Smooth muscle cell (in vitro differentiated cells): Measurements from ENCODE around the gene ZNF687. TPM values are rescaled to one million over a fixed set of nuclear protein-coding genes. Genes with fewer than 3 reads are reported as not detected.

Experiments
- DNase-seq: peaks from one replicate; lab custom pipeline; 2025; ENCODE audit not compliant: unreplicated experiment; lab: John Stamatoyannopoulos, UW
- H2AFZ ChIP-seq: fragments of 200-600 bp; sonication (generic); 2 replicates; pipeline ENCODE4 v1.6.0; 2016; ENCODE audit warnings: antibody characterized with exemption, low read depth, mild to moderate bottlenecking
- H3F3A ChIP-seq: fragments of 200-600 bp; sonication (generic); 2 replicates; pipeline ENCODE4 v1.6.0; 2017; ENCODE audit warnings: antibody characterized with exemption, low read depth
- H3K27ac ChIP-seq: fragments of 200-600 bp; sonication (generic); 2 replicates; pipeline ENCODE4 v1.5.1; 2016; ENCODE audit warnings: low read depth, mild to moderate bottlenecking
- H3K27me3 ChIP-seq: fragments of 200-600 bp; sonication (generic); 2 replicates; pipeline ENCODE4 v1.6.1; 2016; ENCODE audit warnings: low read depth, mild to moderate bottlenecking
- H3K36me3 ChIP-seq: fragments of 200-600 bp; sonication (generic); 2 replicates; pipeline ENCODE4 v1.5.1; 2016; ENCODE audit warnings: low read depth
- H3K4me1 ChIP-seq: fragments of 200-600 bp; sonication (generic); 2 replicates; pipeline ENCODE4 v1.5.1; 2016; ENCODE audit warnings: low read depth
- H3K4me2 ChIP-seq: fragments of 200-600 bp; sonication (generic); 2 replicates; pipeline ENCODE4 v1.6.0; 2016; ENCODE audit warnings: mild to moderate bottlenecking
- H3K4me3 ChIP-seq: fragments of 200-600 bp; sonication (generic); 2 replicates; pipeline ENCODE4 v1.5.1; 2016; ENCODE audit warnings: mild to moderate bottlenecking
- H3K79me2 ChIP-seq: fragments of 200-600 bp; sonication (generic); 2 replicates; pipeline ENCODE4 v1.6.0; 2016; ENCODE audit warnings: low read depth, mild to moderate bottlenecking
- H3K9ac ChIP-seq: fragments of 200-600 bp; sonication (generic); 2 replicates; pipeline ENCODE4 v1.6.0; 2016; ENCODE audit warnings: low read depth
- H3K9me3 ChIP-seq: fragments of 200-600 bp; sonication (generic); replicated peaks from 2 replicates; pipeline ENCODE4 v1.5.1; 2016; ENCODE audit warnings: low read depth
- H4K20me1 ChIP-seq: fragments of 200-600 bp; sonication (generic); 2 replicates; pipeline ENCODE4 v1.6.0; 2016; ENCODE audit warnings: low read depth
- WGBS: methylation state at CpG from one replicate; pipeline ENCODE4 v1.1.7; 2016; ENCODE audit warnings: low lambda C conversion rate; 5-methylcytosine and 5-hydroxymethylcytosine counted together
- polyA plus RNA-seq: library from polyadenylated mRNA; unstranded; fragments of >200 nt; fragmentation: Nextera tagmentation; extraction: Ambion mirVana; gene quantifications from 2 replicates; pipeline ENCODE4 v1.2.1, GENCODE V29; 2016
- total RNA-seq: library from RNA; depleted of rRNA; stranded (reverse); fragments of >200 nt; gene quantifications from 2 replicates; pipeline ENCODE4 v1.2.3, GENCODE V29; 2014
- TF ChIP-seq, protein P1 (sequence below): fragments of 200-600 bp; sonication (generic); IDR thresholded peaks from 2 replicates; pipeline ENCODE4 v1.5.1; 2017; ENCODE audit warnings: borderline replicate concordance, mild to moderate bottlenecking, antibody characterized with exemption; ENCODE audit not compliant: insufficient read depth, poor library complexity, severe bottlenecking

The ZNF687 gene
- total and polyA plus RNA-seq, 2 experiments from 2014 or later: 2.4 to 10.7 TPM

DNA sequence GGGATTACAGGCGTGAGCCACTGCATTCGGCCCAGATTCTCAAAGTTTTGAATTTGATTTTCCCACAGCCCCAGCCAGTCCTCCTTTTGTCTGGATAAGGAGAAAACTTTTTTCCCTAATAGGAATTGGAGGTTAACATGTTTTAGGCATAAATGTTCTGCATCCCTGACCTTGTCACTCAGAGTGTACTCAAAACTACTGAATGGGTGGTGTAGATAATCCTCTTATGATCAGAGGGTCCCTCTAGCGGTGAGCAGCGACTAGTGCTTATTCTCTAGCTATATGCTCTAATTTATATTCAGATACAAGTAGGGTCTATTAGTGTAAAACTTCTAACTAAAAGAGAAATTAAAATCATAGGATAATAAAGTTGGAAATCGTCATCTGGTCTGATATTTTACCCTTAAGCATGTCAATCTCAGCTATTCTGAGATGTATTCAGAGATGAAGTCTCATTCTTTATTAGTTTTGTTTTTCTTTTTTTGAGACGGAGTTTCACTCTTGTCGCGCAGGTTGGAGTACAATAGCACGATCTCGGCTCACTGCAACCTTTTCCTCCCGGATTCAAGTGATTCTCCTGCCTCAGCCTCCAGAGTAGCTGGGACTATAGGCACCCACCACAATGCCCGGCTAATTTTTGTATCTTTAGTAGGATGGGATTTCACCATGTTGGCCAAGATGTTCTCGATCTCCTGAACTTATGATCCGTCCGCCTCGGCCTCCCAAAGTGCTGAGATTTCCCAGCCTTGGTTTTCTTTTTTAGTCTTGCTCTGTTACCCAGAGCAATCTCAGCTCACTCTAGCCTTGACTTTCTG is 30.2 kb upstream of the ZNF687 start:
- WGBS: 75% methylated on average over 16 of the region's 16 CpGs
- no peaks in the 10 kb centered on the region for H3K9me3 ChIP-seq
- no peaks in the 10 kb centered on the region for H4K20me1 ChIP-seq
- peaks cover 15% of the 10 kb centered on the region for H3K36me3 ChIP-seq
- no peaks in the 10 kb centered on the region for H3K27me3 ChIP-seq
- H2AFZ ChIP-seq: no peak overlapping the region
- no peak overlapping the region for H3K4me2 ChIP-seq
- peaks cover 9% of the 10 kb centered on the region for H3K4me1 ChIP-seq
- no peak overlapping the region for H3K9ac ChIP-seq
- TF ChIP-seq, protein P1, sequence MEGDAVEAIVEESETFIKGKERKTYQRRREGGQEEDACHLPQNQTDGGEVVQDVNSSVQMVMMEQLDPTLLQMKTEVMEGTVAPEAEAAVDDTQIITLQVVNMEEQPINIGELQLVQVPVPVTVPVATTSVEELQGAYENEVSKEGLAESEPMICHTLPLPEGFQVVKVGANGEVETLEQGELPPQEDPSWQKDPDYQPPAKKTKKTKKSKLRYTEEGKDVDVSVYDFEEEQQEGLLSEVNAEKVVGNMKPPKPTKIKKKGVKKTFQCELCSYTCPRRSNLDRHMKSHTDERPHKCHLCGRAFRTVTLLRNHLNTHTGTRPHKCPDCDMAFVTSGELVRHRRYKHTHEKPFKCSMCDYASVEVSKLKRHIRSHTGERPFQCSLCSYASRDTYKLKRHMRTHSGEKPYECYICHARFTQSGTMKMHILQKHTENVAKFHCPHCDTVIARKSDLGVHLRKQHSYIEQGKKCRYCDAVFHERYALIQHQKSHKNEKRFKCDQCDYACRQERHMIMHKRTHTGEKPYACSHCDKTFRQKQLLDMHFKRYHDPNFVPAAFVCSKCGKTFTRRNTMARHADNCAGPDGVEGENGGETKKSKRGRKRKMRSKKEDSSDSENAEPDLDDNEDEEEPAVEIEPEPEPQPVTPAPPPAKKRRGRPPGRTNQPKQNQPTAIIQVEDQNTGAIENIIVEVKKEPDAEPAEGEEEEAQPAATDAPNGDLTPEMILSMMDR: peak; percentile 86
- no peak overlapping the region for H3K4me3 ChIP-seq
- H3K79me2 ChIP-seq: peaks cover 29% of the 10 kb centered on the region
- no peak for DNase-seq
- H3F3A ChIP-seq: peaks cover 17% of the 10 kb centered on the region
- H3K27ac ChIP-seq: no peak overlapping the region

DNA sequence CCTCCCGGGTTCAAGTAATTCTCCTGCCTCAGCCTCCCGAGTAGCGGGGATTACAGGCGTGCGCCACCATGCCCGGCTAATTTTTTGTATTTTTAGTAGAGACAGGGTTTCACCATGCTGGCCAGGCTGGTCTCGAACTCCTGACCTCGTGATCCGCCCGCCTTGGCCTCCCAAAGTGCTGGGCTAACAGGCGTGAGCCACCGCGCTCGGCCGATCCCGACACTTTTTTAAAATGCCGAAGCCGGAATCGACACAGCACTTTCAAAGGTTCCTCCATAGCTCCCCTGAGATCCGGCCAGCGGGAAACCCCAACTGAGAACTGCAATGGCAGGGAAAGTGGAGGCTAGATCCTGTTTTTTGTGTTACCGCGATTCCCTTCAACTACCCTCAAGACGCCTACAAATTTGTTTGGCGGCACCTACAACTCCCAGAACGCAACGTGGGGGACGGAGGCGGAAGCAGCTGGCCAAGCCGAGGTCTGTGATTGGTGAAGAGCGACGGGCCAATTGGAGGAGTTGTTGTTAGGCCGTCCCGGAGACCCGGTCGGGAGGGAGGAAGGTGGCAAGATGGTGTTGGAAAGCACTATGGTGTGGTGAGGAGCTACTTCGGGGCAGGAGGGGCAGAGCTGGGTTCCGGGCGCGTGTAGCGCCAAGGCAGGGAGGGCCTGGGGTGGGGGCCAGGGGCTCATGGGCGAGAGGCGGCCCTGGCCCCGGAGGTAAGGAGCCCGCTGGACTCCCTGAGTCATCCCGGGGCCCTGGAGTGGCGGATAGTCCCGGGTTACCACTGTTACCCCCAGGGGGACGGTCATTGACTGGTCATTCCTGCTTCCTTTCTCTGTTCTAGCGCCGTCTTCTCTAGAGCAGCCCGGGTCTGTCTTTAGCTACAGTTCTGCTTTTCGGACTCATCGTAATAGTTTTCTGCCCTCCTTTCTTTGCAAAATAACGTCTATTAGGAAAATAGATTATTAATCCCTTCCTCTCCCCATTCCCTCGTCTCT is 27.6 kb upstream of the ZNF687 start, which contains the start of gene PSMD4:
Gene PSMD4 (plus strand): TSS at position 518 of the 997 bp plus-strand sequence. CDS start 49 bp downstream, at position 567.
- Histone ChIP-seq H3K36me3 (no peaks in the 10 kb centered on the region), H3K4me1 (peaks cover 9% of the 10 kb centered on the region), H3F3A (peaks cover 10% of the 10 kb centered on the region), H3K9ac (peak within 1 kb of the TSS; percentile 94), H4K20me1 (peaks cover 20% of the 10 kb centered on the region), H3K4me3 (peak within 1 kb of the TSS; percentile 81), H3K79me2 (peaks cover 55% of the 10 kb centered on the region), H3K4me2 (peak within 1 kb of the TSS; percentile 99), H3K27ac (peak within 1 kb of the TSS; percentile 91), H3K27me3 (no peaks in the 10 kb centered on the region), H2AFZ (peak within 1 kb of the TSS; percentile 99), H3K9me3 (no peaks in the 10 kb centered on the region)
- 32% methylated on average over 54 of the region's 56 CpGs for WGBS
- TF ChIP-seq, protein P1: no peak
- peak; percentile 81 for DNase-seq

DNA sequence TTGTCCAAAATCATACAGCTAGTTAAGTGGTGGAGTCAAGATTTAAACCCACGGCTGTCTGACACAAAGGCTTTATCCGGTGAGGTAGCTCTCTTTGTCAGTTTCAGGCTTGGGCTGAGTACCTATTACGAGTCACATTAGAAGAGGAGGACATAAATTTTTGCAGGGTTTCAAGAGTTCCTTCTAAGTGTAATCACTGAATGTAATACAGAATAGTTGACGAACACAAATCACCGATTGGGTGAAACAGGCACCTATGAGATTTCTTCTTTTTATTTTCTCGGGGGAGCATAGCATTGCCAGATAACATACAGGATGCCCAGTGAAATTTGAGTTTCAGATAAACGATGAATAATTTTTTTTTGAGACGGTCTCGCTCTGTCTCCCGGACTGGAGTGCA is 26.7 kb upstream of the ZNF687 start:
- WGBS: 56% methylated on average over 10 of the region's 10 CpGs
- Histone ChIP-seq H4K20me1 (peaks cover 25% of the 10 kb centered on the region), H2AFZ (peak overlapping the region; percentile 99)

More for the DNA sequence above, 26.7 kb upstream of the ZNF687 start:
- H3K9ac ChIP-seq: peak overlapping the region; percentile 94
- H3K9me3 ChIP-seq: no peaks in the 10 kb centered on the region
- peaks cover 62% of the 10 kb centered on the region for H3K79me2 ChIP-seq
- H3K27me3 ChIP-seq: no peaks in the 10 kb centered on the region
- no peaks in the 10 kb centered on the region for H3K36me3 ChIP-seq
- peak overlapping the region; percentile 99 for H3K4me2 ChIP-seq
- TF ChIP-seq, protein P1: no peak
- H3F3A ChIP-seq: peaks cover 1% of the 10 kb centered on the region
- peaks cover 9% of the 10 kb centered on the region for H3K4me1 ChIP-seq
- H3K4me3 ChIP-seq: peak overlapping the region; percentile 81
- no peak for DNase-seq
- peak overlapping the region; percentile 91 for H3K27ac ChIP-seq
